Activated naive CD4-positive, alpha-beta T cell treated with anti-CD3 and anti-CD28 coated beads, Interleukin-2, amount 50 U/mL, for 24 hours (primary cell): ENCODE measurements around the gene DESI2.

ENCODE experiments used
- H3K27ac Mint-ChIP-seq: one replicate; pipeline ENCODE4 v1.8.0; 2021; ENCODE audit warnings: mild to moderate bottlenecking, mixed read lengths
- H3K27me3 Mint-ChIP-seq: one replicate; pipeline ENCODE4 v1.8.0; 2021; ENCODE audit warnings: mixed read lengths
- H3K36me3 Mint-ChIP-seq: one replicate; pipeline ENCODE4 v1.8.0; 2021; ENCODE audit warnings: mixed read lengths
- H3K4me1 Mint-ChIP-seq: one replicate; pipeline ENCODE4 v1.8.0; 2021; ENCODE audit warnings: mixed read lengths
- H3K4me3 Mint-ChIP-seq: one replicate; pipeline ENCODE4 v1.8.0; 2021; ENCODE audit warnings: mild to moderate bottlenecking, mixed read lengths
- H3K9me3 Mint-ChIP-seq: one replicate; pipeline ENCODE4 v1.8.0; 2021; ENCODE audit warnings: mixed read lengths

Gene DESI2

GRCh38 chr1:244751271-244751895 is 98.5 kb downstream of the DESI2 start:
- H3K27ac Mint-ChIP-seq: no peak overlapping the region
- no peaks in the 10 kb centered on the region for H3K9me3 Mint-ChIP-seq
- no peaks in the 10 kb centered on the region for H3K4me1 Mint-ChIP-seq

GRCh38 chr1:244755673-244756072 is 102.7 kb downstream of the DESI2 start:
- H3K4me3 Mint-ChIP-seq: no peak overlapping the region
- no peaks in the 10 kb centered on the region for H3K27me3 Mint-ChIP-seq
- no peaks in the 10 kb centered on the region for H3K9me3 Mint-ChIP-seq
- H3K27ac Mint-ChIP-seq: no peak overlapping the region
- no peaks in the 10 kb centered on the region for H3K36me3 Mint-ChIP-seq
- H3K4me1 Mint-ChIP-seq: no peaks in the 10 kb centered on the region

More at GRCh38 chr1:244751271-244751895, 98.5 kb downstream of the DESI2 start:
- Mint-ChIP-seq H3K36me3 (no peaks in the 10 kb centered on the region), H3K27me3 (no peaks in the 10 kb centered on the region), H3K4me3 (no peak overlapping the region)

- Mint-ChIP-seq H3K27ac (no peak overlapping the region), H3K4me1 (no peaks in the 10 kb centered on the region), H3K4me3 (no peak overlapping the region), H3K27me3 (no peaks in the 10 kb centered on the region), H3K9me3 (no peaks in the 10 kb centered on the region), H3K36me3 (no peaks in the 10 kb centered on the region)
Measured at GRCh38 chr1:244757091-244757939, 104.4 kb downstream of the DESI2 start.
